ENCODE data around the gene MORN5. TPM values are rescaled to one million over a fixed set of nuclear protein-coding genes. Genes with fewer than 3 reads are reported as not detected.
A peak's percentile ranks its signal among the peaks of the same experiment; 100 is the strongest.

The MORN5 gene
- total and polyA plus RNA-seq, 9 of the 15 experiments (the other 6 are each of a cell fraction or from before 2014, with no cell fraction given) = not detected

- no peak for TF ChIP-seq ZNF318 (IDR thresholded peaks at IDR 0.05; ENCODE audit: borderline replicate concordance in 1 of 2, low read depth in 1 of 2)
- no peak for TF ChIP-seq ZNF197 (CRISPR knock-in tag; IDR thresholded peaks at IDR 0.05; ENCODE audit: low read depth)
- no peak for TF ChIP-seq ZBTB8A (IDR thresholded peaks at IDR 0.05; ENCODE audit: partially characterized antibody)
- no peak for TF ChIP-seq SMARCC2 (IDR thresholded peaks at IDR 0.05; ENCODE audit: low read depth)
- no peak for TF ChIP-seq WHSC1 (IDR thresholded peaks at IDR 0.05; ENCODE audit: low read length)
- TF ChIP-seq HDAC1 (IDR thresholded peaks at IDR 0.05) = peak in 1 of 2 experiments; percentile 76; a peak in 1 of 4 replicates
- TF ChIP-seq GMEB1 (CRISPR knock-in tag; IDR thresholded peaks at IDR 0.05) = no peak
- no peak for TF ChIP-seq MCM7 (IDR thresholded peaks at IDR 0.05)
- no peak for TF ChIP-seq MAFK (IDR thresholded peaks at IDR 0.05; ENCODE audit: low read length)
- TF ChIP-seq GTF3C2 (IDR thresholded peaks at IDR 0.05; ENCODE audit: borderline replicate concordance, extremely low read depth, insufficient read length) = no peak
- TF ChIP-seq LARP7 (IDR thresholded peaks at IDR 0.05) = no peak
- no peak for TF ChIP-seq ZNF212 (CRISPR knock-in tag; IDR thresholded peaks at IDR 0.05)
- no peak for TF ChIP-seq KLF13 (tag; IDR thresholded peaks at IDR 0.05; ENCODE audit: borderline replicate concordance, low read depth)
- TF ChIP-seq POU5F1 (IDR thresholded peaks at IDR 0.05; ENCODE audit: borderline replicate concordance, low read depth, low read length, partially characterized antibody) = no peak
- no peak for TF ChIP-seq CEBPB (tag; IDR thresholded peaks at IDR 0.05)
Measured at GRCh38 chr9:122213589-122214413, 54.1 kb downstream of the MORN5 start (continued).

Measured in K562 (cell line).